Measurements from ENCODE around the gene KDM6B. TPM values are rescaled to one million over a fixed set of nuclear protein-coding genes. Genes with fewer than 3 reads are reported as not detected.

The KDM6B gene
- polyA plus RNA-seq, 1 donor from 2014 or later = 2.5 TPM

DNA sequence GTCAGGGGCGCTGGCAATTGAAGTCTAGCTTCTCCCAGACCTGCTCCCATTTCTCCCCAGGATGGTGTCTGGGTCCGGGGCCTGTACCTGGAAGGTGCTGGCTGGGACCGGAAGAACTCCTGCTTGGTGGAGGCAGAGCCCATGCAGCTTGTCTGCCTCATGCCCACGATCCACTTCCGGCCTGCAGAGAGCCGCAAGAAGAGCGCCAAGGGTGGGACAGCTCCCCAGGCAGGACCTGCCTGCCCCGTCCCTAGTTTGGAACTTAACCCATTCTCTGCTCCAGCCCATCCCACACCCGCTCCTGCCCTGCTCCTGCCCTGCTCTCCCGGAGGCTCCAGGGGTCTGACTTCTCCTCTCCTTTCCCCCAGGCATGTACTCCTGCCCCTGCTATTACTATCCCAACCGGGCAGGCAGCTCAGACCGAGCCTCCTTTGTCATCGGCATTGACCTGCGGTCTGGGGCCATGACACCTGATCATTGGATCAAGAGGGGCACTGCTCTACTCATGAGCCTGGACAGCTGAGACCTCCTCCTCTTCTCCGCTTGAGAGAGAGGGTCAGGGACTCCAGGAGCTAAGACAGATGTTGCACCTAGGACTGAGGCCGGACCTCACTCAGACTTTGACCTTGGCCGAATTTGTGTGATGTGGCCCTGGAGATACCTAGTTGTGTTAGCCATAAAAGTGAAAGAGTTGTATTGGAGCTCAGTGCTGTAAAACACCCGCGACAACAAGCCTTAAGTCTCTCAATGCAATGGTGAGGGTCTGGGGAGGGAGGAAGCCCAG lies 814 bp upstream of the KDM6B start:
- H3K79me2 ChIP-seq (replicated peaks; ENCODE audit: insufficient read depth, low read length) = peaks cover 10% of the 10 kb centered on the region
- no peak for TF ChIP-seq RAD21 (conservative IDR thresholded peaks at IDR 0.05)
- H3K9me3 ChIP-seq (ENCODE audit: low read length) = no peaks in the 10 kb centered on the region
- H3K9me2 ChIP-seq (ENCODE audit: insufficient read depth, low read length) = no peaks in the 10 kb centered on the region
- H3K36me3 ChIP-seq (ENCODE audit: insufficient read depth, low read length) = no peaks in the 10 kb centered on the region
- H3K9ac ChIP-seq (ENCODE audit: low read length) = peak overlapping the region; percentile 95
- peak overlapping the region; percentile 82 for H3K4me3 ChIP-seq (ENCODE audit: low read length)
- peaks cover 11% of the 10 kb centered on the region for H3F3A ChIP-seq (ENCODE audit: insufficient read depth, low read length, poor library complexity, severe bottlenecking)
- no peak overlapping the region for H3K4me2 ChIP-seq (ENCODE audit: low read length)
- no peak overlapping the region for H2AFZ ChIP-seq (ENCODE audit: low read depth, low read length)
- no peak overlapping the region for H3K27ac ChIP-seq (ENCODE audit: low read length)
- no peaks in the 10 kb centered on the region for H3K27me3 ChIP-seq (ENCODE audit: insufficient read depth, low read depth, low read length)
- H4K20me1 ChIP-seq (ENCODE audit: insufficient read depth) = no peaks in the 10 kb centered on the region

DNA sequence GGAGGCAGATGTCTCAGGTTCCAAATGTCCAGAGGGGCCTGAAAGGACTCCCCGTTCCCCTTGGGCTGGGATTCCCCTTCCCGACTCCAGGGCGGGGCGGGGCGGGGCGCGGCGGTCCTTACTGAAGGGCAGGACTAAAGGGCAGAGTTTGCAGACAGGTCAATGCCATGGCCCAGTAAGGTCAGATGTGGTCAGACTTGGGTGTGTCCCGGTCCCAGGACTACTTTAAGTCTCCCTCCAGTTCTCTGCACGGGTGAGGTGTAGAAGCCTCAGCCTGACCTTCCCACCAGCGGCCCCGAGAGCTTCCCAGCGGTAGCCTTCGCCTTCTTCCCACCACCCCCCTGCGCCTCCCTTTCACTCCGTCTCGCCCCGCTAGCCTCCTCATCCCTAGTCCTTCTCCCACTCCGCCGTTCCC lies 532 bp downstream of the KDM6B start:
- peak overlapping the region; percentile 27 for H2AFZ ChIP-seq (ENCODE audit: low read depth, low read length)
- H3K27me3 ChIP-seq (ENCODE audit: insufficient read depth, low read depth, low read length) = no peaks in the 10 kb centered on the region
- H3K9me2 ChIP-seq (ENCODE audit: insufficient read depth, low read length) = no peaks in the 10 kb centered on the region
- H3K4me2 ChIP-seq (ENCODE audit: low read length) = peak overlapping the region; percentile 77
- H3K4me3 ChIP-seq (ENCODE audit: low read length) = peak overlapping the region; percentile 82
- peak overlapping the region; percentile 95 for H3K9ac ChIP-seq (ENCODE audit: low read length)
- peaks cover 5% of the 10 kb centered on the region for H4K20me1 ChIP-seq (ENCODE audit: insufficient read depth)
- peaks cover 11% of the 10 kb centered on the region for H3F3A ChIP-seq (ENCODE audit: insufficient read depth, low read length, poor library complexity, severe bottlenecking)
- H3K27ac ChIP-seq (ENCODE audit: low read length) = peak overlapping the region; percentile 98
- H3K79me2 ChIP-seq (replicated peaks; ENCODE audit: insufficient read depth, low read length) = peaks cover 22% of the 10 kb centered on the region
- H3K36me3 ChIP-seq (ENCODE audit: insufficient read depth, low read length) = no peaks in the 10 kb centered on the region
- no peak for TF ChIP-seq TAF1 (IDR thresholded peaks at IDR 0.05; ENCODE audit: low read depth)
- TF ChIP-seq SMC3 (conservative IDR thresholded peaks at IDR 0.05; ENCODE audit: poor library complexity) = no peak
- TF ChIP-seq POLR2AphosphoS5 (IDR thresholded peaks at IDR 0.05) = no peak
- TF ChIP-seq RAD21 (conservative IDR thresholded peaks at IDR 0.05) = no peak
- no peak for TF ChIP-seq EP300 (conservative IDR thresholded peaks at IDR 0.05; ENCODE audit: poor library complexity, severe bottlenecking)
- TF ChIP-seq, protein P1, sequence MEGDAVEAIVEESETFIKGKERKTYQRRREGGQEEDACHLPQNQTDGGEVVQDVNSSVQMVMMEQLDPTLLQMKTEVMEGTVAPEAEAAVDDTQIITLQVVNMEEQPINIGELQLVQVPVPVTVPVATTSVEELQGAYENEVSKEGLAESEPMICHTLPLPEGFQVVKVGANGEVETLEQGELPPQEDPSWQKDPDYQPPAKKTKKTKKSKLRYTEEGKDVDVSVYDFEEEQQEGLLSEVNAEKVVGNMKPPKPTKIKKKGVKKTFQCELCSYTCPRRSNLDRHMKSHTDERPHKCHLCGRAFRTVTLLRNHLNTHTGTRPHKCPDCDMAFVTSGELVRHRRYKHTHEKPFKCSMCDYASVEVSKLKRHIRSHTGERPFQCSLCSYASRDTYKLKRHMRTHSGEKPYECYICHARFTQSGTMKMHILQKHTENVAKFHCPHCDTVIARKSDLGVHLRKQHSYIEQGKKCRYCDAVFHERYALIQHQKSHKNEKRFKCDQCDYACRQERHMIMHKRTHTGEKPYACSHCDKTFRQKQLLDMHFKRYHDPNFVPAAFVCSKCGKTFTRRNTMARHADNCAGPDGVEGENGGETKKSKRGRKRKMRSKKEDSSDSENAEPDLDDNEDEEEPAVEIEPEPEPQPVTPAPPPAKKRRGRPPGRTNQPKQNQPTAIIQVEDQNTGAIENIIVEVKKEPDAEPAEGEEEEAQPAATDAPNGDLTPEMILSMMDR (IDR thresholded peaks at IDR 0.05; ENCODE audit: poor library complexity, severe bottlenecking) = no peak
- no peak for TF ChIP-seq EZH2 (IDR thresholded peaks at IDR 0.05; ENCODE audit: borderline replicate concordance, insufficient read depth, low read length, poor library complexity, severe bottlenecking)
- TF ChIP-seq MXI1 (conservative IDR thresholded peaks at IDR 0.05; ENCODE audit: poor library complexity, severe bottlenecking) = no peak
- TF ChIP-seq, protein P2, sequence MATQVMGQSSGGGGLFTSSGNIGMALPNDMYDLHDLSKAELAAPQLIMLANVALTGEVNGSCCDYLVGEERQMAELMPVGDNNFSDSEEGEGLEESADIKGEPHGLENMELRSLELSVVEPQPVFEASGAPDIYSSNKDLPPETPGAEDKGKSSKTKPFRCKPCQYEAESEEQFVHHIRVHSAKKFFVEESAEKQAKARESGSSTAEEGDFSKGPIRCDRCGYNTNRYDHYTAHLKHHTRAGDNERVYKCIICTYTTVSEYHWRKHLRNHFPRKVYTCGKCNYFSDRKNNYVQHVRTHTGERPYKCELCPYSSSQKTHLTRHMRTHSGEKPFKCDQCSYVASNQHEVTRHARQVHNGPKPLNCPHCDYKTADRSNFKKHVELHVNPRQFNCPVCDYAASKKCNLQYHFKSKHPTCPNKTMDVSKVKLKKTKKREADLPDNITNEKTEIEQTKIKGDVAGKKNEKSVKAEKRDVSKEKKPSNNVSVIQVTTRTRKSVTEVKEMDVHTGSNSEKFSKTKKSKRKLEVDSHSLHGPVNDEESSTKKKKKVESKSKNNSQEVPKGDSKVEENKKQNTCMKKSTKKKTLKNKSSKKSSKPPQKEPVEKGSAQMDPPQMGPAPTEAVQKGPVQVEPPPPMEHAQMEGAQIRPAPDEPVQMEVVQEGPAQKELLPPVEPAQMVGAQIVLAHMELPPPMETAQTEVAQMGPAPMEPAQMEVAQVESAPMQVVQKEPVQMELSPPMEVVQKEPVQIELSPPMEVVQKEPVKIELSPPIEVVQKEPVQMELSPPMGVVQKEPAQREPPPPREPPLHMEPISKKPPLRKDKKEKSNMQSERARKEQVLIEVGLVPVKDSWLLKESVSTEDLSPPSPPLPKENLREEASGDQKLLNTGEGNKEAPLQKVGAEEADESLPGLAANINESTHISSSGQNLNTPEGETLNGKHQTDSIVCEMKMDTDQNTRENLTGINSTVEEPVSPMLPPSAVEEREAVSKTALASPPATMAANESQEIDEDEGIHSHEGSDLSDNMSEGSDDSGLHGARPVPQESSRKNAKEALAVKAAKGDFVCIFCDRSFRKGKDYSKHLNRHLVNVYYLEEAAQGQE (IDR thresholded peaks at IDR 0.05; ENCODE audit: borderline replicate concordance) = no peak
- no peaks in the 10 kb centered on the region for H3K9me3 ChIP-seq (ENCODE audit: low read length)

All from neural cell (in vitro differentiated cells).